Measurements from ENCODE around the gene SNX24. TPM values are rescaled to one million over a fixed set of nuclear protein-coding genes. Genes with fewer than 3 reads are reported as not detected.

The SNX24 gene
- total RNA-seq, 4 donors from 2014 or later = 2.8 to 16.5 (median 11.3) TPM

DNA sequence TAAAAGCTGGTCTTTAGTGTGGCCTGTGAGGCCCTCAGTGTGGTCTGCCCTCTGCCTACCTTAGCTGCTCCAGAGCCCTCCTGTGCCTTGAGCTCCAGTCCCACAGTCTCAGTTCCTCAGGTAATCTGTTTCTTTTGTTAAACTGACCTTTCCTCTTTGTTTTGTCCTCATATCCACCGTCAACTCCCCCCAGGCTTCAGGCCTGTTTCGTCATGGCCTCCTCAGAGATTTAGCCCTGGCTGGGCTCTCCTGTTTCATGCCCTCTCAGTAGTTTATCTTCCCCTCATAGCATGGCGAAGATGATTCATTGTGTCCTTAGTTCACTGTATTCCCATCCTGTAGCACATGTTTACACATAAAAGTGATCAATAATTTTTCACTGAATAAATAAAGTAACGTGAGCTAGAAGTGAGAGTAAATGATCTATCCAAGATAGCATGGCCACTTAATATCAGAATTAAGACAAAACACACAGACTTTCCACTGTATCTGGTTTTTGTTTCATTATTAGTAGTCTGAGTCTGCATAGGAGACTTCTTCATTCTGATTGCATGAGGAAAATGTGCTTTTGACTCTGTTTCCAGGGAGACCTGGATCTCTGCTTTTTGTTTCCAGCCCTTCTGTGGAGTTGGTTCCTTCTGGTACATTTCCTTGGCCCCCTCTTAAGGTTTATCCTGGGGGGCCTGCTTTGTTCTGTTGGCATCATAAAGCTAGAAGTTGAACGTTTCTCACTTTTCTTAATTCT lies 70.5 kb downstream of the SNX24 start:
- H3K4me3 ChIP-seq = no peak overlapping the region
- intact Hi-C loops (cut with DNase I; ENCODE audit: low total_unique reads) = no loop called here
- no peaks in the 10 kb centered on the region for H3K36me3 ChIP-seq
- no peak for DNase-seq
- no peak for TF ChIP-seq POLR2A (IDR thresholded peaks at IDR 0.05)
- TF ChIP-seq, protein P1, sequence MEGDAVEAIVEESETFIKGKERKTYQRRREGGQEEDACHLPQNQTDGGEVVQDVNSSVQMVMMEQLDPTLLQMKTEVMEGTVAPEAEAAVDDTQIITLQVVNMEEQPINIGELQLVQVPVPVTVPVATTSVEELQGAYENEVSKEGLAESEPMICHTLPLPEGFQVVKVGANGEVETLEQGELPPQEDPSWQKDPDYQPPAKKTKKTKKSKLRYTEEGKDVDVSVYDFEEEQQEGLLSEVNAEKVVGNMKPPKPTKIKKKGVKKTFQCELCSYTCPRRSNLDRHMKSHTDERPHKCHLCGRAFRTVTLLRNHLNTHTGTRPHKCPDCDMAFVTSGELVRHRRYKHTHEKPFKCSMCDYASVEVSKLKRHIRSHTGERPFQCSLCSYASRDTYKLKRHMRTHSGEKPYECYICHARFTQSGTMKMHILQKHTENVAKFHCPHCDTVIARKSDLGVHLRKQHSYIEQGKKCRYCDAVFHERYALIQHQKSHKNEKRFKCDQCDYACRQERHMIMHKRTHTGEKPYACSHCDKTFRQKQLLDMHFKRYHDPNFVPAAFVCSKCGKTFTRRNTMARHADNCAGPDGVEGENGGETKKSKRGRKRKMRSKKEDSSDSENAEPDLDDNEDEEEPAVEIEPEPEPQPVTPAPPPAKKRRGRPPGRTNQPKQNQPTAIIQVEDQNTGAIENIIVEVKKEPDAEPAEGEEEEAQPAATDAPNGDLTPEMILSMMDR (IDR thresholded peaks at IDR 0.05) = no peak
- H3K9me3 ChIP-seq = no peaks in the 10 kb centered on the region
- H3K27me3 ChIP-seq = no peaks in the 10 kb centered on the region
- H3K4me1 ChIP-seq = peaks cover 0 to 8% of the 10 kb centered on the region in 2 donors
- peak overlapping the region; percentile 43 to 71 for H3K27ac ChIP-seq

DNA sequence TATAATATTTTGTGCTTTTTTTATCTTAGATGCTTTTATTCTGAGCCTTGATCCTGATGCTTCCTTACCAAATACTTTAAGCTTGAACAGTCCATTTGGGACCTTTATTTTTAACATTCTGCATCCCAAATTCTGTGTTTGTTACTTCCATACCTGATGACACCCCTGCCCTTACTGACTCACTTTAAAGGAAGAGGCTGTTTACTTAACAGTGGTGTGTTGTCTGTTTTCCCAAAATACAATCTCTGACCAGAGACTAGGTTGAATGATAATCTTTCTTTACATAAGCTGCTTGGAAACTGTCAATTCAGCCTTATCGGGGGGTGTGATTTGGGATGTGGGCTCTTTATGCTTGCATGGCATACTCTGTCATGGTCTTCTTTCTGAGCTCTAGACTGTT lies 71.1 kb downstream of the SNX24 start:
- TF ChIP-seq, protein P1 (IDR thresholded peaks at IDR 0.05) = no peak
- no peak for TF ChIP-seq POLR2A (IDR thresholded peaks at IDR 0.05)
- Histone ChIP-seq H3K4me1 (peaks cover 0 to 8% of the 10 kb centered on the region in 2 donors), H3K27me3 (no peaks in the 10 kb centered on the region), H3K4me3 (no peak overlapping the region), H3K27ac (no peak overlapping the region), H3K9me3 (no peaks in the 10 kb centered on the region), H3K36me3 (no peaks in the 10 kb centered on the region)
- no peak for DNase-seq
- intact Hi-C loops (cut with DNase I; ENCODE audit: low total_unique reads) = no loop called here

DNA sequence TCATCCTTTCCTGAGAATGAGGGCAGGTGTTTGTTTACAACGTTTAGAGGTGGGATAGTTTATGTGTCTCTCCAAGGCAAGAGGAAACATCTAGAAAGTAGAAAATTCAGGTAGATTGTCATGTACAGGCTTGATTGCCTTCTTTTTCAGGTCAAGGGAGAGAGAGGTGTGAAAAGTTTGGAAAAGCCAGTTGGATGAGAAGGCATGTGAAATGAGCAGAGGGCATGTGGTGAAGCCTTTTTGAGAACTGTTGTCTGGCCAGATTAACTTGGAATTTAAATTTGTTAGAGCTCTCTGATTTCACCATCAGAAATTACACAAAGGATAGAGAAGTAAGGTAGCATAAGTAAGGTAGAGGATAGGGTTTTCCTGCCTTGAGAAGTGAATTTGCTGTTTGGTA lies 74.6 kb downstream of the SNX24 start:
- Histone ChIP-seq H3K4me1 (peaks cover 0 to 8% of the 10 kb centered on the region in 2 donors), H3K27me3 (no peaks in the 10 kb centered on the region), H3K4me3 (no peak overlapping the region), H3K36me3 (no peaks in the 10 kb centered on the region), H3K27ac (no peak overlapping the region), H3K9me3 (no peaks in the 10 kb centered on the region)
- TF ChIP-seq, protein P1 (IDR thresholded peaks at IDR 0.05) = no peak
- TF ChIP-seq POLR2A (IDR thresholded peaks at IDR 0.05) = no peak
- DNase-seq = no peak
- intact Hi-C loops (cut with DNase I; ENCODE audit: low total_unique reads) = no loop called here

DNA sequence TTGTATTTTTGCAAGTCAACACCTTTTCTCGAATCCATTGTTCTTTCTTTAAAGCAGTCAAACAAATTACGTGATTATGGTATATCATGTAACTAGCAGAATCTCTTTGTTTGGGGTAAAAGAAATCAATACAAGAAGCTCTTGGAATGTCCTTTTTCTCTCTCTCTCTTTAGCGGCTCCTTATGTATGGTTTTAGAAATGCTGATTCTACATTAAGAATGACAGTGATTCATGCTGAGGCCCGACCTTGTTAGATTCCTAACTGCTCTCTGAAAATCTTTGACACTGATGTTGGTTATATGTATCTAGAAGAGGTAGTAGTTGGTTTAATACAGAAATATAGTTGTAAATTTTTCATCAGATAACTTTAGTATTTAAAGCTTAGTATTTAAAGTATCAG lies 76.4 kb downstream of the SNX24 start:
- Histone ChIP-seq H3K36me3 (no peaks in the 10 kb centered on the region), H3K9me3 (no peaks in the 10 kb centered on the region), H3K27me3 (no peaks in the 10 kb centered on the region), H3K4me1 (no peaks in the 10 kb centered on the region), H3K27ac (no peak overlapping the region), H3K4me3 (no peak overlapping the region)
- TF ChIP-seq, protein P1 (IDR thresholded peaks at IDR 0.05) = no peak
- TF ChIP-seq POLR2A (IDR thresholded peaks at IDR 0.05) = no peak
- intact Hi-C loops (cut with DNase I; ENCODE audit: low total_unique reads) = no loop called here
- DNase-seq = no peak

DNA sequence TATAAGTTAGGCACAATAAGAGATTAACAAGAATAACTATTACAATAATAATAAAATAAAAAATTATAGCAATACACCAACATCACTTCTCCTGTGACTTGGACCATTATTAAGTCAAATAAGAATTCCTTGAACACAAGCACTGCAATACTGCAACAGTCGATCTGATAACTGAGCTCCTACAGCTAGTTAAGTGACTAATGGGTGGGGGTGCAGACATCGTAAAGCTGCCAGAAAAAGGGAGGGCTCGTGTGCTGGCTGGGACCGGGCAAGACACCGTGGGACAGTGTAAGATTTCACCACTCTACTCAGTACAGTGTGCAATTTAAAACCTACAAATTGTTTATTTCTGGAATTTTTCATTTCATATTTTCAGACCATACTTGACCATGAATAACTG lies 78.8 kb downstream of the SNX24 start:
- no peak overlapping the region for H3K4me3 ChIP-seq
- H3K27me3 ChIP-seq = no peaks in the 10 kb centered on the region
- no peak for DNase-seq
- H3K4me1 ChIP-seq = no peaks in the 10 kb centered on the region
- H3K9me3 ChIP-seq = no peaks in the 10 kb centered on the region
- intact Hi-C loops (cut with DNase I; ENCODE audit: low total_unique reads) = no loop called here
- H3K27ac ChIP-seq = no peak overlapping the region
- no peaks in the 10 kb centered on the region for H3K36me3 ChIP-seq
- TF ChIP-seq, protein P1 (IDR thresholded peaks at IDR 0.05) = no peak
- TF ChIP-seq POLR2A (IDR thresholded peaks at IDR 0.05) = no peak
